Measurements from ENCODE around the gene SLCO4A1.

The SLCO4A1 gene, protein sequence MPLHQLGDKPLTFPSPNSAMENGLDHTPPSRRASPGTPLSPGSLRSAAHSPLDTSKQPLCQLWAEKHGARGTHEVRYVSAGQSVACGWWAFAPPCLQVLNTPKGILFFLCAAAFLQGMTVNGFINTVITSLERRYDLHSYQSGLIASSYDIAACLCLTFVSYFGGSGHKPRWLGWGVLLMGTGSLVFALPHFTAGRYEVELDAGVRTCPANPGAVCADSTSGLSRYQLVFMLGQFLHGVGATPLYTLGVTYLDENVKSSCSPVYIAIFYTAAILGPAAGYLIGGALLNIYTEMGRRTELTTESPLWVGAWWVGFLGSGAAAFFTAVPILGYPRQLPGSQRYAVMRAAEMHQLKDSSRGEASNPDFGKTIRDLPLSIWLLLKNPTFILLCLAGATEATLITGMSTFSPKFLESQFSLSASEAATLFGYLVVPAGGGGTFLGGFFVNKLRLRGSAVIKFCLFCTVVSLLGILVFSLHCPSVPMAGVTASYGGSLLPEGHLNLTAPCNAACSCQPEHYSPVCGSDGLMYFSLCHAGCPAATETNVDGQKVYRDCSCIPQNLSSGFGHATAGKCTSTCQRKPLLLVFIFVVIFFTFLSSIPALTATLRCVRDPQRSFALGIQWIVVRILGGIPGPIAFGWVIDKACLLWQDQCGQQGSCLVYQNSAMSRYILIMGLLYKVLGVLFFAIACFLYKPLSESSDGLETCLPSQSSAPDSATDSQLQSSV

GRCh38 chr20:62642051-62642665, at the start of gene SLCO4A1:
Gene SLCO4A1, plus strand, starts transcription at chr20:62642503. Its CDS starts 13,952 bp downstream, at chr20:62656455.
- peak; percentile 75 for DNase-seq (ENCODE audit: low read depth, low spot score)

DNA sequence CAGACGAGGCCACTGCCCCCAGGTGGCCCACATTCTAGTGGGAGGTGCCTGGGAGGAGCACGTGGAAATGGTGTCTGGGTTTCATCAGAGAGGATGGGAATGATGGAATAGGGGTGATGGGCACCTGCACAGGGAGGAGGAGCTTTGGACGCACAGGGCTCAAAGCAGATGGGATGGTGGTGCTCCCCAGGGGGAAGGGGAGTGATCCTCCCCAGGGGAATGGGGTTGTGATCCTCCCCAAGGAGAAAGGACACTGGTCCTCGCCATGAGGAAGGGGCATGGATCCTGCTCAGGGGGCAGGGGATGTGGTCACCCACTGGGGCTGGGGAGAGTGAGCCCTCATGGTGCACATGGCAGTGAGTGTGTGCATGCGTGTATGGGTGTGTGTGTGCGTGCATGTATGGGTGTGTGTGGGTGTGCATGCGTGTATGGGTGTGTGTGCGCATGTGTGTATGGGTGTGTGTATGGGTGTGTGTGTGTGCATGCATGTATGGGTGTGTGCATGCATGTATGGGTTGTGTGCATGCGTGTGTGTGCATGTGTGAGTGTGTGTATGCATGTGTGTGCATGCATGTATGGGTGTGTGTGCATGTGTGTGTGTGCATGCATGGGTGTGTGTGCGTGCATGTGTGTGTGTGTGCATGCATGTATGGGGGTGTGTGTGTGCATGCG, 49.7 kb upstream of the SLCO4A1 start:
- DNase-seq (ENCODE audit: low read depth, low spot score), result no peak

- no peak for DNase-seq (ENCODE audit: low read depth, low spot score)
Measured at GRCh38 chr20:62593616-62594015, 48.7 kb upstream of the SLCO4A1 start.

- no peak for DNase-seq (ENCODE audit: low read depth, low spot score)
Measured at GRCh38 chr20:62595069-62595468, 47.2 kb upstream of the SLCO4A1 start.

- DNase-seq (ENCODE audit: low read depth, low spot score), result no peak
Measured at GRCh38 chr20:62595491-62595890, 46.8 kb upstream of the SLCO4A1 start.

DNA sequence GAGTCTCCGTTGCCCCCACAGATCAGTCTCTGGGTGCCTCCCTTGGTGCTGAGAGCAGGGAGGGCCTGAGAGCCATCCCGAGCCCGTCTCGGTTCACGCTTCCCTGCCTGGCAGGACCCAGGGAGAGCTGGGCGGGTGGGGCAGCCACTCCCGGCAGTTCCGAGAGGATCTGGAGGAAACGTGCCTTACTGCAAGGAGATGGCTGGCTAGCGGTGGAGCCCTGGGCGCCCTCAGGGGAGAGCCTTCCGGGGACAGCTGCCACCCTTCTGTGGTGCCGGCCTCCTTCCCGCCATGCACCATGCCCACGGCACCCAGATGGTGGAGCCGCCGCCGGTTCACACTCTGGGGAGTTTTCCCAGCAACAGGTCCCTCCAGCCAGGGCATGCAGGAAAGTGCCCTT, 45.8 kb upstream of the SLCO4A1 start:
- no peak for DNase-seq (ENCODE audit: low read depth, low spot score)

DNA sequence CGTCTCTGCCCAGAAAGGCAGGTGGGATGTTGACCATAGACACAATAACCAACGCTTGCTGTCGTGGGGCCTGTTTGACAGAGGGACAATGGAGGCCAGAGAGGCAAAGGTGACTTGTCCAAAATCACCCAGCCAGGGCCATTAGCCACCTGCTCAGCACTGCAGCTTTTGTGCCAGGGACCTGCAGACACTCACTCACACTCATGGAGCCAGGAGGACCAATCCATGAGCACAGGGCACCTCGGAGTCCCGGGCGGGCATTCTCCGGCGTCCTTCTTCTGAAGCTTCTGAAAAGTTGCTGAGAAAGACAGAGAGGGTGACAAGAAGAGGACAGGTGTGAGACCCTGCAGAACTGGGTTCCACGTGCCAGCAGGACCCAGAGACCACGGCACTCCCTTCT, 45.4 kb upstream of the SLCO4A1 start:
- DNase-seq (ENCODE audit: low read depth, low spot score), result no peak

- no peak for DNase-seq (ENCODE audit: low read depth, low spot score)
Measured at GRCh38 chr20:62597416-62598115, 44.7 kb upstream of the SLCO4A1 start.

- no peak for DNase-seq (ENCODE audit: low read depth, low spot score)
Measured at GRCh38 chr20:62598761-62599194, 43.5 kb upstream of the SLCO4A1 start.

- no peak for DNase-seq (ENCODE audit: low read depth, low spot score)
Measured at GRCh38 chr20:62599216-62600110, 42.8 kb upstream of the SLCO4A1 start.

GRCh38 chr20:62601172-62601571, 41.1 kb upstream of the SLCO4A1 start:
- no peak for DNase-seq (ENCODE audit: low read depth, low spot score)

GRCh38 chr20:62601714-62602113, 40.6 kb upstream of the SLCO4A1 start:
- DNase-seq (ENCODE audit: low read depth, low spot score), result no peak

- DNase-seq (ENCODE audit: low read depth, low spot score), result no peak
Measured at GRCh38 chr20:62602550-62602949, 39.8 kb upstream of the SLCO4A1 start.

- DNase-seq (ENCODE audit: low read depth, low spot score), result no peak
Measured at GRCh38 chr20:62603021-62603906, 39.0 kb upstream of the SLCO4A1 start.

DNA sequence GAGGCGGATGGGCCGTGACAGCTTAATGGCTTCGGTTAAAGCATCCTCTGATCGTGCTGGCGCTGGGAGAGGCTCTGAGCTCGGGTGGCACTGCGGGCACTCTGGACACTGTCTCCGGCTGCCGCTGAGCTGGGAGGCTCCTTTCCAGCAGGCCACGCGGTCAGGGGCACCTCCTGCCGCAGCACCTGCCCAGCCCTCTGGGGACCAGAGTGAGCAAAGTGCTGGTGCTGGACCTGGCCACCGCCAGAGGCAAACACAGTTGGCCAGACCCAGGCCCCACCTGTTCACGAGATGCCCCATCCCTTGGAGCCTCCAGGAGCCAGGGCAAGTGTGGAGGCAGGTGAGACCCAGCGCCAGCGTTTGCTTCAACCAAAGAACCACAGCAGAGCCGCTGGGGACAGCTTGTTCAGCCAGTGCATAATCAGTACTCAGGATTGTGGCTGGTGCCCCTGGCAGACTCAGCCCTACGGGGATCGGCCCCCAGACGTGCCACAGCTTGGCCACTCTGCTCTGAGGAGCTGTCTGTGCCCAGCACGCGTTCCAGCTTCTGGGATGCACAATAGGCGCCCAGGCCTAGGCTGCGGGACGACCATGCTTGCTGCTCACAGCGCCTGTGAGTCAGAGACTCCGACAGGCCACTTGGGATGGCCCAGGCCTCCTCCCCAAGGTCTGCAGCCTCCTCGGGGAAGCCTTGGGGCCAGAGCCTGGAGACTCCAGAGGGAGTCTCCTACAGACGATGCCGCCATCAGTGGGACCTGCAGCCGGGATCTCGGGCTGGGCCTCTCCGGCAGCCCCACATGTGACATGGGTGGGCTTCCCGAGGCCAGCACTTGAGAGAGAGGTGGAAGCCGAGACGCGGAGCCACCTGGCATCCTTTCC, 38.2 kb upstream of the SLCO4A1 start:
- no peak for DNase-seq (ENCODE audit: low read depth, low spot score)

DNA sequence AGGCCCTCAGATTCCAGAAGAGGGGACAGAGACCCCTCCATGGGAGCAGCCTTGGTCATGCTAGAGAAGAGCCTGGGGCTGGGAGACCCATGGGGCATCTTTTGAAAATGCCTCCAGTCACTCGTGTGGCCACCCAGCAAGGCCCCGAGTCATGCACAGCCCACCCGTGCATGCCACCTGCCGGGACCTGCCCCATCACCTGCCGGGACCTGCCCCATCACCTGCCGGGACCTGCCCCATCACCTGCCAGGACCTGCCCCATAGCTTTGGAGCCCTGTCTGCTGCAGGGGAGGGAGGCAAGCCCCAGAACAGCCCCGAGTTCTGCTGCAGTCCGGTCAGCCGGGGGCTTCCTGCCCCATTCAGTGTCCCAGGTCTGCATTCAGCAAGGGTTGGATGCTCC, 37.5 kb upstream of the SLCO4A1 start:
- no peak for DNase-seq (ENCODE audit: low read depth, low spot score)

DNA sequence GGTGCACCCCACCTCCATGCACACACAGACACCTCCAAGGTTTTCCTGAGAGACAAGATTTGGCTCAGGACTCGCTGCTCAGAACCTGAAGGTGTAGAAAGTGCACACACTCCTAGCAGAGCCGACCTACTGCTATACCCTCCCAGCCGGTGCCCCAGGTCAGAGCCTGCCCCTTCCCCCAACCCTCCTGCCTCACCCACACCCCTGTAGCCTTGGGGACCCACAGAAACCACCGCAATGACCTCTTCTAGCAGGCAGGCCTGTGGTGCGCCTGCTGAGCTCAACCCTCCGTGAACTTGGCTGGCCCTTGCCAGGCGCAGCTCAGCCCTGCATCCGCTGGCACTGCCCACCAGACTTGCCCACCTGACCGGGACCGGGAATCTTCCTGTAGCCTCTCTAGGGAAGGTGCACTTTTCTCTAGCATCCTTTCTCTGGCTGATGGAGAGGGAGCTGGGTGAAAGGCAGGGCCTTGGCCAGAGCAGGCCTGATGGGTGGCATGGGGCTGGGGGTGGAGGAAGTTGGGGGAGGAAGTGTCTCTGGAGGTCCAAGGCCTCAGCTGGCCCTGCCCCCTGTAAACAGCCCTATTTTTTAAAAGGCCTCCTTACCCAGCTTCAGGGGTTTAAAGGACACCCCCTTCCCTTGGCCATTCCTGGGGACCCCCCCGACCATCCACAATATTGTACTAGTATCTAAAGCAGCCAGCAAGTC, 36.9 kb upstream of the SLCO4A1 start:
- no peak for DNase-seq (ENCODE audit: low read depth, low spot score)

DNA sequence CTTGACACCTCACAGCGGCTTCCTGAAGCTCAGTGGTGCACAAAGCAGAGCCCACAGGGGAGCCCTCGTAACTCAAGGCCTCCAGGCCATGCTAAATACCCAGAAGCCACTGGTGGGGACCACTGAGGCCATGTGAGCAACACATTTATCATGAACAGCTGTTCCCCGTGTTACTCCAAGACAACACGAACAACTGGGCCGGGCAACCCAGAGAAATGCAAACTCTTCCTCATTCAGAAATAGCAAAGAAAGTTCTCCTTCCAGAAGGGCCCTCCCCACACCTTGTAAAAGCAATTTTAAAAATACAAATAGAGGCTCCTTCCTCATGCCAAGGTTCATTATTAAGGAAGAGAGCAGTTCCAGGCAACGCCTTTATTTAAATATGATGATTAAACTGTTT, 36.3 kb upstream of the SLCO4A1 start:
- DNase-seq (ENCODE audit: low read depth, low spot score), result no peak

Measured in activated naive CD8-positive, alpha-beta T cell treated with anti-CD3 and anti-CD28 coated beads, Interleukin-2, amount 50 U/mL, for 16 hours (primary cell).